D721Med (cell line): ENCODE results near the gene CTBS.

ENCODE experiments used
- DNase-seq: peaks from one replicate; pipeline ENCODE4 v3.0.0; 2011; ENCODE audit warnings: low spot score; ENCODE audit not compliant: insufficient read length
- FAIRE-seq: peaks from 2 replicates; lab custom pipeline; 2011; peaks lifted over from hg19 to GRCh38; lab: Jason Lieb, UNC
- CTCF ChIP-seq: IDR thresholded peaks from 2 replicates; pipeline ENCODE4 v1.5.1; 2012; ENCODE audit warnings: mild to moderate bottlenecking, control low read depth; ENCODE audit not compliant: insufficient read depth; ENCODE audit errors: missing control alignments

CTBS gene

GRCh38 chr1:84506729-84507453 lies 67.3 kb downstream of the CTBS start:
- FAIRE-seq: no peak
- no peak for DNase-seq
- TF ChIP-seq CTCF: no peak

DNA sequence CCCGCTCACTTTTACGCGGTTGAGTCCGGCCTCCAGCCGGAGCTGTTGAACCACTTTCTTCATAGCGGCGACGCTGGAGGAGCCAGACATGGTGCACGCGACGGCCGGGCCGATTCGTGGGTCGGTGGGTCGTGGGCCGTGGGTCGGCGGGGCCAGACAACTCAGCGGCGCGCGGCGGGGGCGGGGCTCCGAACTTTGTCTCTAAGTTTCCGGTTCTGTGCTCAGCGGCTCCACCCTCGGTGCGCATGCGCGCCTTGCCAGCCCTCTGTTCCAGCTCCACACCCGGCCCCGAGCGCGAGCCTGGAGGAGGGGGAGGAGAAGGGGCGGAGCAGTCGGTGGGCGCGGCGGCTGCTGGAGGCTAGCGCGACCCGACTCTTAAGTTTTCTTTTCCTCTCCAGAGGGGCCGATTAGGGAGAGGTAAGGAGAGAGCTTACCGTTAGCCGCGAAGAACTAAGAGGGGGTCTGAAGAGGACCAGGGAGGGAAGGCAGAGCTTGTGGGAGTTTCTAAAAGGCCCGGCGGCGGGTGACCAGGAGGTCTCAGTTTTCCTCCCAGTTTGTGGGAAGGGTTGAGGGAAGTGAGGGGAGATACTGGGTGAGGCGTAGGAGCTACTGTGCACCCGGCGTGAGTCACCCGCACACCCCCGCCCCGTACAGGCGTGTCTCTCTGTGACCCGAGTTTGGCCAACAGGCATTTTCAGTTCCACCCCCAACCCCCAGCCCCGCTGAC lies 68.1 kb downstream of the CTBS start, which contains the start of the genes GNG5 and SPATA1:
Gene GNG5, minus strand, starts transcription at position 580 of the 727 bp plus-strand sequence. Its CDS starts 490 bp downstream, at position 90.
Gene SPATA1, plus strand, starts transcription at position 385 of the 727 bp plus-strand sequence. CDS start 9,974 bp downstream, outside the sequence.
- TF ChIP-seq CTCF: no peak
- no peak for FAIRE-seq
- DNase-seq: peak; percentile 75

- DNase-seq (no peak), FAIRE-seq (no peak)
- no peak for TF ChIP-seq CTCF
Observed at GRCh38 chr1:84505493-84506001, 68.7 kb downstream of the CTBS start.

- no peak for DNase-seq
- no peak for TF ChIP-seq CTCF
- FAIRE-seq: no peak
Observed at GRCh38 chr1:84504580-84505492, 69.4 kb downstream of the CTBS start.

GRCh38 chr1:84502927-84503326 lies 71.3 kb downstream of the CTBS start:
- no peak for DNase-seq
- TF ChIP-seq CTCF: no peak
- FAIRE-seq: no peak
